ENCODE results near the gene TIGAR.

DNA sequence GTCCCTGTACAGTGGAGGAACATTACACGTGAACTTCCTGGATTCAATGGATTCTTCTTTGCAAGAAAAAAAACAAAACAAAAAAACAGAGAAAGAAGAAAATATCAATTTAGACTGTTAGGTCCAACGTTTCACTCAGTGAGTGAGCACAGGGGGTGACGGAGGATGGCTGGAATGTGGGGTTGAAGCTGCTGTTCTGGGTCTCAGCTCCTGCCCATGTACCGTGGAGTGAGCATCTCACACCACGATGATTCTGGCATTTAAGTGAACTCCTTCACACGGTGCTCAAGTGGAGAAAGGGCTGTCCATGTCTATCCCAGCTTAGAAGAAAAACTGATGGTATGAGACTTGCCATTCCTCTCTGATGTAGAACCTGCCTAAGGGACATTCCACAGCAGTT is 24.3 kb upstream of the TIGAR start:
- TF ChIP-seq, protein P1, sequence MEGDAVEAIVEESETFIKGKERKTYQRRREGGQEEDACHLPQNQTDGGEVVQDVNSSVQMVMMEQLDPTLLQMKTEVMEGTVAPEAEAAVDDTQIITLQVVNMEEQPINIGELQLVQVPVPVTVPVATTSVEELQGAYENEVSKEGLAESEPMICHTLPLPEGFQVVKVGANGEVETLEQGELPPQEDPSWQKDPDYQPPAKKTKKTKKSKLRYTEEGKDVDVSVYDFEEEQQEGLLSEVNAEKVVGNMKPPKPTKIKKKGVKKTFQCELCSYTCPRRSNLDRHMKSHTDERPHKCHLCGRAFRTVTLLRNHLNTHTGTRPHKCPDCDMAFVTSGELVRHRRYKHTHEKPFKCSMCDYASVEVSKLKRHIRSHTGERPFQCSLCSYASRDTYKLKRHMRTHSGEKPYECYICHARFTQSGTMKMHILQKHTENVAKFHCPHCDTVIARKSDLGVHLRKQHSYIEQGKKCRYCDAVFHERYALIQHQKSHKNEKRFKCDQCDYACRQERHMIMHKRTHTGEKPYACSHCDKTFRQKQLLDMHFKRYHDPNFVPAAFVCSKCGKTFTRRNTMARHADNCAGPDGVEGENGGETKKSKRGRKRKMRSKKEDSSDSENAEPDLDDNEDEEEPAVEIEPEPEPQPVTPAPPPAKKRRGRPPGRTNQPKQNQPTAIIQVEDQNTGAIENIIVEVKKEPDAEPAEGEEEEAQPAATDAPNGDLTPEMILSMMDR (IDR thresholded peaks at IDR 0.05; ENCODE audit: extremely low read depth in 1 of 2, insufficient read depth in 1 of 2, low read depth in 1 of 2, low read length in 2 of 2): no peak
- TF ChIP-seq POLR2A (IDR thresholded peaks at IDR 0.05; ENCODE audit: low read depth, low read length) (no peak), MYC (IDR thresholded peaks at IDR 0.05; ENCODE audit: low read depth, low read length) (no peak), EZH2 (IDR thresholded peaks at IDR 0.05; ENCODE audit: borderline replicate concordance, low read depth, low read length, severe bottlenecking) (no peak), FOS (IDR thresholded peaks at IDR 0.05; ENCODE audit: borderline replicate concordance, insufficient read depth, low read length) (no peak), POLR2AphosphoS5 (IDR thresholded peaks at IDR 0.05; ENCODE audit: insufficient read depth, low read depth, low read length) (no peak), JUN (IDR thresholded peaks at IDR 0.05; ENCODE audit: borderline replicate concordance, insufficient read depth, insufficient read length, low read depth) (no peak)
- TF ChIP-seq, protein P2, sequence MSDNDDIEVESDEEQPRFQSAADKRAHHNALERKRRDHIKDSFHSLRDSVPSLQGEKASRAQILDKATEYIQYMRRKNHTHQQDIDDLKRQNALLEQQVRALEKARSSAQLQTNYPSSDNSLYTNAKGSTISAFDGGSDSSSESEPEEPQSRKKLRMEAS (IDR thresholded peaks at IDR 0.05; ENCODE audit: insufficient read depth, insufficient read length): no peak
